Endothelial cell (in vitro differentiated cells): ENCODE measurements around the gene TRMT6. TPM values are rescaled to one million over a fixed set of nuclear protein-coding genes. Genes with fewer than 3 reads are reported as not detected.

ENCODE experiments used
- DNase-seq: peaks from one replicate; pipeline ENCODE4 v3.0.0; 2021; ENCODE audit warnings: low spot score
- H3K27ac Mint-ChIP-seq: one replicate; pipeline ENCODE4 v1.8.0; 2021; ENCODE audit warnings: mixed read lengths, inconsistent platforms; ENCODE audit not compliant: unreplicated experiment
- H3K27me3 Mint-ChIP-seq: one replicate; pipeline ENCODE4 v1.8.0; 2021; ENCODE audit warnings: mild to moderate bottlenecking, moderate library complexity, mixed read lengths, inconsistent platforms; ENCODE audit not compliant: unreplicated experiment
- H3K36me3 Mint-ChIP-seq: one replicate; pipeline ENCODE4 v1.8.0; 2021; ENCODE audit warnings: mild to moderate bottlenecking, low read depth, mixed read lengths, inconsistent platforms; ENCODE audit not compliant: unreplicated experiment
- H3K4me1 Mint-ChIP-seq: one replicate; pipeline ENCODE4 v1.8.0; 2021; ENCODE audit warnings: mild to moderate bottlenecking, mixed read lengths, inconsistent platforms; ENCODE audit not compliant: unreplicated experiment
- H3K4me3 Mint-ChIP-seq: one replicate; pipeline ENCODE4 v1.8.0; 2021; ENCODE audit warnings: mild to moderate bottlenecking, mixed read lengths, inconsistent platforms; ENCODE audit not compliant: unreplicated experiment
- H3K9me3 Mint-ChIP-seq: one replicate; pipeline ENCODE4 v1.8.0; 2021; ENCODE audit warnings: mixed read lengths, inconsistent platforms; ENCODE audit not compliant: unreplicated experiment
- CTCF ChIP-seq: fragments of 200-600 bp; sonication (generic); IDR thresholded peaks from one replicate; pipeline ENCODE4 v1.5.0; 2021; ENCODE audit warnings: antibody characterized with exemption; ENCODE audit not compliant: unreplicated experiment
- total RNA-seq: library from RNA; stranded (reverse); fragmentation: NEBNext Ultra II Directional; extraction: Animal tissue kit (Norgen Biotek cat#: 25700); gene quantifications from one replicate; pipeline ENCODE4 v1.2.1, GENCODE V29; 2021; ENCODE audit not compliant: unreplicated experiment

TRMT6 gene
- total RNA-seq, 1 donor from 2014 or later: 11.8 TPM

GRCh38 chr20:5920581-5920980 lies 29.8 kb downstream of the TRMT6 start:
- Mint-ChIP-seq H3K36me3 (no peaks in the 10 kb centered on the region), H3K9me3 (no peaks in the 10 kb centered on the region), H3K4me3 (no peak overlapping the region), H3K27ac (no peak overlapping the region), H3K27me3 (peaks cover 6% of the 10 kb centered on the region), H3K4me1 (peaks cover 10% of the 10 kb centered on the region)
- DNase-seq: no peak
- TF ChIP-seq CTCF: no peak

- Mint-ChIP-seq H3K36me3 (no peaks in the 10 kb centered on the region), H3K4me1 (peaks cover 10% of the 10 kb centered on the region), H3K4me3 (no peak overlapping the region), H3K9me3 (no peaks in the 10 kb centered on the region), H3K27me3 (peaks cover 6% of the 10 kb centered on the region), H3K27ac (no peak overlapping the region)
- no peak for TF ChIP-seq CTCF
- no peak for DNase-seq
Observed at GRCh38 chr20:5919626-5920544, 30.4 kb downstream of the TRMT6 start.

DNA sequence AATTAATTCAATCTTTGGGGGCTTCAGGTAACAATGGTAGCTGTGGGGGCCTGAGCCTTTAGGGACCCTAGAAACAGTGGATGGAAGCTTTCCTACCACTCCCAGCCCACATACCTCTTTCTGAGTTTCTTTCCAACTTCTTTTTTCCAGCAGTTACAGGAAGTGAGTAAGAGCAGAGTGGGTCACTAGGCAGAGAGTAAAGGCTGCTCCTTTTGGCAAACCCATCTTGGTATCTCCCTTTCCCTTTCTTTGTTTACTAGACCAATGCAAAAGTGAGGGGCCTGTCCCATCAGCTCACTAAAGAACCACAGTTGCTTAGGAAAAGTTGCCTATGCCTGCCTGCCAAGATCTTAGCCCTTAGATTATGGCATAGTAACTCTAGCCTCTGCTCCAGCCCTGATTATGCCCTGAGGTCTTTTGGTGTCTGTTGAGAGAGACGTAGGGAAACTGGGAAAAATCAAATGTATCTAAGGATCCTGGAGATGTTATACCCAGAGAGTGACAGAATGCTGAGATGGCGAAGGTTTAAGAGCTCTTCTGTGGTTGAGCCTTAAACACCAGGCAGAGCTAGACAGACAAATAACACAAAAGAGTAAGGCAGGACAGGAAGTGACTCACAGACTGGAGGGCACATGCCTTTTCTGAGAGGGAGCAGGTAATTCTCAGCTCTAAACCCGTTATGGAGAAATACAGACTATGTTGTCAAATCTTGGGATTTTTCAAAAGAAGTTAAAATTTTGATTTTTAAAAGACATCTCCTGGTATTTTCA lies 31.3 kb downstream of the TRMT6 start:
- no peak for DNase-seq
- Mint-ChIP-seq H3K27ac (no peak overlapping the region), H3K27me3 (peaks cover 6% of the 10 kb centered on the region)

DNA sequence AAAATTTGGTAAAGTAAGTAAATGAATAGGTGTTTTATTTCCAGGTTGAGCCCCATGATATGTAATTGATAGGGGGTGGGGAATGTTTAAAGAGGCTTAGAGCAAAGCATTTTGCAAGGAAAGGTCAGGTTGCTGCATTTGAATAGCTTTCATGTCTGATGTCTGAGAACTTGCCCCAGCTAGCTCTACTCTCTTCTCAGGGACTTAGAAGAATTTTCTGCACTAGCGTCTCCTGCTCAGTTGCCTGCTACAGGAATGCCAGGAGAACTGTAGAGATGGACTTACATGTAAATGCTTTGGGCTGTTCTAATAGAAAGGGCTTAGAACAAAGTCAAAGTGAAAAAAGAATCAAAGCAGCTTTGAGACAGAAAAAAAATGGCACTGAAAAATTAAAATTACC lies 35.5 kb downstream of the TRMT6 start:
- H3K27ac Mint-ChIP-seq: no peak overlapping the region
- H3K4me3 Mint-ChIP-seq: no peak overlapping the region
- no peak for DNase-seq
- H3K4me1 Mint-ChIP-seq: peaks cover 9% of the 10 kb centered on the region
- no peak for TF ChIP-seq CTCF
- peaks cover 4% of the 10 kb centered on the region for H3K27me3 Mint-ChIP-seq
- H3K36me3 Mint-ChIP-seq: no peaks in the 10 kb centered on the region
- H3K9me3 Mint-ChIP-seq: no peaks in the 10 kb centered on the region

More for the DNA sequence above, 31.3 kb downstream of the TRMT6 start:
- H3K4me1 Mint-ChIP-seq: peaks cover 10% of the 10 kb centered on the region
- H3K4me3 Mint-ChIP-seq: no peak overlapping the region
- H3K36me3 Mint-ChIP-seq: no peaks in the 10 kb centered on the region
- no peaks in the 10 kb centered on the region for H3K9me3 Mint-ChIP-seq
- TF ChIP-seq CTCF: no peak
